K562 (cell line): ENCODE measurements around the gene NUP35. TPM values are rescaled to one million over a fixed set of nuclear protein-coding genes. Genes with fewer than 3 reads are reported as not detected.

Source experiments
- ATAC-seq: fragments of 200-7000 bp; cut with Tn5 transposase; 3 replicates; pipeline ENCODE4 v1.9.1; 2020; ENCODE audit warnings: moderate library complexity
- BruUV-seq: library from RNA; stranded (reverse); fragments of 400-500 nt; replicated peaks from 2 replicates; lab custom pipeline; 2021; lab: Mats Ljungman, UMichigan
- CTCF ChIA-PET: fragments of 300-600 bp; formaldehyde crosslinking; extraction: SDS; loops from one replicate; lab custom pipeline; 2021; ENCODE audit warnings: low intra/inter-chr PET ratio; lab: Yijun Ruan, JAX
- POLR2A ChIA-PET: fragments of 300-600, 350-650 bp; sonication (Branson Sonifier 250); formaldehyde crosslinking; extraction: SDS; loops from one replicate; lab custom pipeline; 2021; ENCODE audit warnings: antibody characterized with exemption, inconsistent platforms; lab: Yijun Ruan, JAX
- DNase-seq, 4 experiments: peaks; one replicate each; pipeline versions ENCODE4 v3.0.0 to v3.0.0-alpha.2; 2011 to 2018; ENCODE audit warnings: low spot score in 3 of 4, mixed read lengths in 3 of 4; ENCODE audit errors: extremely low read depth in 1 of 4
- FAIRE-seq: peaks from 2 replicates; lab custom pipeline; 2011; peaks lifted over from hg19 to GRCh38; lab: Jason Lieb, UNC
- H2AFZ ChIP-seq: 2 replicates; pipeline ENCODE4 v1.6.0; 2011; ENCODE audit warnings: low read depth, low read length, control low read depth, inconsistent platforms
- H3K27ac ChIP-seq: fragments of 200-600 bp; 3 replicates; pipeline ENCODE4 v1.8.0; 2011; ENCODE audit warnings: low read depth, mild to moderate bottlenecking, control low read depth, inconsistent platforms, low read length, moderate library complexity, mixed read lengths; ENCODE audit errors: extremely low read depth
- H3K27me3 ChIP-seq, 2 experiments: fragments of 300-600 bp in 1 of 2; 2 replicates in 1 of 2; 3 replicates in 1 of 2; pipeline versions ENCODE4 v1.6.0 to v1.8.0; 2011; ENCODE audit warnings: inconsistent platforms in 2 of 2, low read length in 2 of 2, mild to moderate bottlenecking in 1 of 2, mixed read lengths in 1 of 2, moderate library complexity in 1 of 2; ENCODE audit not compliant: control insufficient read depth in 2 of 2, insufficient read depth in 2 of 2
- H3K36me3 ChIP-seq: fragments of 300-600 bp; 3 replicates; pipeline ENCODE4 v1.8.0; 2011; ENCODE audit warnings: mild to moderate bottlenecking, low read length, inconsistent platforms; ENCODE audit not compliant: control insufficient read depth, insufficient read depth
- H3K4me1 ChIP-seq, 2 experiments: fragments of 200-600 bp in 1 of 2; replicated peaks in 1 of 2; 2 replicates in 1 of 2; 3 replicates in 1 of 2; pipeline versions ENCODE4 v1.5.1 to v1.8.0; 2011; ENCODE audit warnings: inconsistent platforms in 2 of 2, low read length in 2 of 2, mild to moderate bottlenecking in 1 of 2, mixed read lengths in 1 of 2, moderate library complexity in 1 of 2; ENCODE audit not compliant: control insufficient read depth in 2 of 2, insufficient read depth in 2 of 2
- H3K4me2 ChIP-seq: 2 replicates; pipeline ENCODE4 v1.6.1; 2011; ENCODE audit warnings: low read length, control low read depth, inconsistent platforms, mixed read lengths; ENCODE audit not compliant: insufficient read depth
- H3K4me3 ChIP-seq: fragments of 200-600 bp; sonication (generic), shearing (Covaris generic); 2 replicates; pipeline ENCODE4 v1.5.1; 2016; ENCODE audit warnings: control low read depth, inconsistent platforms
- H3K79me2 ChIP-seq: fragments of 200-600 bp; 3 replicates; pipeline ENCODE4 v1.8.0; 2011; ENCODE audit warnings: low read length, inconsistent platforms; ENCODE audit not compliant: control insufficient read depth, insufficient read depth
- H3K9ac ChIP-seq, 2 experiments: 2 replicates each; pipeline versions ENCODE4 v1.6.0 to v1.6.1; 2011; ENCODE audit warnings: low read depth in 2 of 2, low read length in 2 of 2, control low read depth in 1 of 2, inconsistent platforms in 1 of 2, mild to moderate bottlenecking in 1 of 2, mixed read lengths in 1 of 2; ENCODE audit not compliant: insufficient read depth in 1 of 2
- H3K9me1 ChIP-seq: one replicate; pipeline ENCODE4 v1.6.0; 2011; ENCODE audit warnings: inconsistent platforms, mild to moderate bottlenecking, low read length, moderate library complexity; ENCODE audit not compliant: control insufficient read depth, insufficient read depth
- H3K9me3 ChIP-seq: replicated peaks from 2 replicates; pipeline ENCODE4 v1.5.1; 2011; ENCODE audit warnings: low read depth, low read length, inconsistent platforms; ENCODE audit not compliant: control insufficient read depth, insufficient read depth
- H4K20me1 ChIP-seq: replicated peaks from 2 replicates; pipeline ENCODE4 v1.6.1; 2011; ENCODE audit warnings: low read length, inconsistent platforms, mixed read lengths; ENCODE audit not compliant: control insufficient read depth, insufficient read depth
- C11orf30 ChIP-seq: fragments of 450-650 bp; IDR thresholded peaks from 2 replicates; pipeline ENCODE4 v1.6.1; 2016; ENCODE audit warnings: low read depth, mild to moderate bottlenecking
- FIP1L1 ChIP-seq: fragments of 200-400 bp; formaldehyde crosslinking; IDR thresholded peaks from 2 replicates; pipeline ENCODE4 v1.6.1; 2018; ENCODE audit warnings: mild to moderate bottlenecking, low read depth, low read length; ENCODE audit not compliant: poor library complexity, severe bottlenecking
- HDAC2 ChIP-seq: fragments of 450-650 bp; IDR thresholded peaks from 2 replicates; pipeline ENCODE4 v1.6.1; 2016; ENCODE audit warnings: mild to moderate bottlenecking
- L3MBTL2 ChIP-seq: fragments of 450-650 bp; IDR thresholded peaks from 2 replicates; pipeline ENCODE4 v1.6.1; 2016; ENCODE audit warnings: mild to moderate bottlenecking, moderate library complexity
- MTF1 ChIP-seq: fragments of 250-450 bp; sonication (Bioruptor Pico); IDR thresholded peaks from 2 replicates; pipeline ENCODE4 v1.9.0; 2021; ENCODE audit warnings: moderate library complexity, mild to moderate bottlenecking, inconsistent platforms, borderline replicate concordance
- NFYB ChIP-seq: IDR thresholded peaks from 2 replicates; pipeline ENCODE4 v1.6.1; 2011; ENCODE audit warnings: mild to moderate bottlenecking, moderate library complexity; ENCODE audit not compliant: insufficient read length; ENCODE audit errors: extremely low read depth
- NR3C1 ChIP-seq: sonication (generic); formaldehyde crosslinking; IDR thresholded peaks from 2 replicates; pipeline ENCODE4 v1.8.1; 2022; ENCODE audit warnings: missing genetic modification reagents
- PBX2 ChIP-seq, 2 experiments: IDR thresholded peaks in 1 of 2; conservative IDR thresholded peaks in 1 of 2; 2 replicates each; pipeline ENCODE4 v1.6.1; 2016; ENCODE audit warnings: low read depth in 2 of 2, mild to moderate bottlenecking in 1 of 2, missing compliant biosample characterization in 1 of 2, missing genetic modification characterization in 1 of 2, moderate library complexity in 1 of 2
- POLR2H ChIP-seq: IDR thresholded peaks from 2 replicates; pipeline ENCODE4 v1.6.1; 2016; ENCODE audit warnings: missing genetic modification characterization, low read depth, mild to moderate bottlenecking, control low read depth, missing compliant biosample characterization, moderate library complexity
- POLR3G ChIP-seq: IDR thresholded peaks from 2 replicates; pipeline ENCODE4 v1.6.1; 2011; ENCODE audit not compliant: insufficient read length, insufficient replicate concordance; ENCODE audit errors: extremely low read depth
- PTRF ChIP-seq: fragments of 450-650 bp; IDR thresholded peaks from 2 replicates; pipeline ENCODE4 v1.6.1; 2016; ENCODE audit warnings: mild to moderate bottlenecking, missing genetic modification characterization, missing compliant biosample characterization
- SLC30A9 ChIP-seq: fragments of 250-450 bp; sonication (Bioruptor Pico); IDR thresholded peaks from 2 replicates; pipeline ENCODE4 v1.8.0; 2022; ENCODE audit warnings: mild to moderate bottlenecking, moderate library complexity
- ZNF184 ChIP-seq: sonication (generic); formaldehyde crosslinking; IDR thresholded peaks from 2 replicates; pipeline ENCODE4 v1.5.0; 2020; ENCODE audit warnings: missing genetic modification reagents
- ZNF445 ChIP-seq: fragments of 250-450 bp; sonication (Bioruptor Pico); IDR thresholded peaks from 2 replicates; pipeline ENCODE4 v1.4.0; 2020; ENCODE audit warnings: low read depth, mild to moderate bottlenecking, moderate library complexity
- WGBS: fragments of 100-300 bp; shearing (Covaris generic); methylation state at CpG from one replicate; pipeline ENCODE4 v1.1.6; 2016; ENCODE audit warnings: low coverage, mixed read lengths; ENCODE audit not compliant: insufficient coverage; ENCODE audit errors: missing lambda C conversion rate; 5-methylcytosine and 5-hydroxymethylcytosine counted together
- in situ Hi-C: fragments of 300-500 bp; cut with MboI; formaldehyde crosslinking; loops from 4 replicates; pipeline ENCODE4 v1.15.0; 2018; ENCODE audit warnings: inconsistent platforms, mixed read lengths
- intact Hi-C: fragments of 100-400 bp; cut with micrococcal nuclease; formaldehyde crosslinking; loops from 2 replicates; pipeline ENCODE4 v1.14.2; 2022
- polyA plus RNA-seq, 8 experiments: library from polyadenylated mRNA; depleted of rRNA in 4 of 8; stranded (reverse) in 5 of 8; unstranded in 3 of 8; fragments of >200 nt; fragmentation: Nextera tagmentation in 2 of 8; fragmentation: Illumina TruSeq in 1 of 8; extraction: Ambion mirVana in 2 of 8; extraction: Trizol in 1 of 8; gene quantifications; 2 replicates each; pipeline versions ENCODE4 v1.2.1 to v1.2.3, GENCODE V29; 2011 to 2014; ENCODE audit warnings: inconsistent platforms in 1 of 8, missing spikeins in 1 of 8
- total RNA-seq, 7 experiments: library from RNA; depleted of rRNA in 6 of 7; stranded (reverse); fragments of >200 nt in 6 of 7; fragmentation: Illumina TruSeq in 2 of 7; extraction: Trizol in 2 of 7; gene quantifications; 2 replicates each; pipeline versions ENCODE4 v1.2.1 to v1.2.3, GENCODE V29; 2011 to 2021; ENCODE audit warnings: low replicate concordance in 1 of 7

Gene NUP35
- total and polyA plus RNA-seq, 9 of the 15 experiments (the other 6 are each of a cell fraction or from before 2014, with no cell fraction given), result 24.5 to 78.2 (median 51.1) TPM

- H3K36me3 ChIP-seq, result peaks cover 35% of the 10 kb centered on the region
- TF ChIP-seq POLR2H (tag) (0 out of 2 replicates have a peak, but pooled peaks have one; percentile 14), SLC30A9 (CRISPR knock-in tag) (no peak)
- H3K4me1 ChIP-seq, result peaks cover 6 to 9% of the 10 kb centered on the region in 2 experiments; a peak in 2 of 5 replicates
- H3K27me3 ChIP-seq, result no peaks in the 10 kb centered on the region
- FAIRE-seq (no peak), ATAC-seq (no peak), DNase-seq (no peak)
- no peaks in the 10 kb centered on the region for H3K9me1 ChIP-seq
- WGBS, result 46% methylated on average over 2 of the region's 2 CpGs
- intact Hi-C loops (no loop called here), in situ Hi-C loops (no loop called here)
- CTCF ChIA-PET, result no interaction called here
- no peak overlapping the region for H2AFZ ChIP-seq
- no peaks in the 10 kb centered on the region; the same call in 1 of the 2 replicates for H4K20me1 ChIP-seq
- H3K9ac ChIP-seq, result peak overlapping the region in 1 of 2 experiments; percentile 88; a peak in 2 of 4 replicates
- POLR2A ChIA-PET, result interaction anchor here (1.1 to 4.3 kb wide), 4 partner anchors 11 to 33 kb away, joined by 3 to 31 read pairs (median 6); no protein-coding TSS in a partner anchor
- BruUV-seq, result no TSS peak
- peak overlapping the region; percentile 54; the same call in 1 of the 2 replicates for H3K4me3 ChIP-seq
- no peaks in the 10 kb centered on the region for H3K9me3 ChIP-seq
- peak overlapping the region; percentile 89; the same call in 1 of the 3 replicates for H3K27ac ChIP-seq
- peak overlapping the region; percentile 91 for H3K4me2 ChIP-seq
- peaks cover 75% of the 10 kb centered on the region for H3K79me2 ChIP-seq
These were observed 2.4 kb downstream of the NUP35 start for GRCh38 chr2:183126635-183127034.

- no peak overlapping the region for H3K4me3 ChIP-seq
- peaks cover 78% of the 10 kb centered on the region for H3K36me3 ChIP-seq
- DNase-seq, result no peak
- BruUV-seq, result no TSS peak
- no peaks in the 10 kb centered on the region; the same call in 1 of the 2 replicates for H4K20me1 ChIP-seq
- no peaks in the 10 kb centered on the region for H3K9me3 ChIP-seq
- no peak overlapping the region for H3K27ac ChIP-seq
- intact Hi-C loops, result no loop called here
- ChIA-PET CTCF (no interaction called here), POLR2A (no interaction called here)
- H3K9ac ChIP-seq, result no peak overlapping the region
- no peak overlapping the region for H3K4me2 ChIP-seq
- peaks cover 60% of the 10 kb centered on the region for H3K79me2 ChIP-seq
- WGBS, result 95% methylated on average over 2 of the region's 2 CpGs
- in situ Hi-C loops, result no loop called here
- no peak for FAIRE-seq
- H2AFZ ChIP-seq, result no peak overlapping the region
- no peak for ATAC-seq
- H3K9me1 ChIP-seq, result no peaks in the 10 kb centered on the region
- no peaks in the 10 kb centered on the region for H3K27me3 ChIP-seq
- H3K4me1 ChIP-seq, result no peaks in the 10 kb centered on the region
- no peak for TF ChIP-seq HDAC2
- TF ChIP-seq MTF1 (CRISPR knock-in tag), result no peak
- TF ChIP-seq ZNF445 (CRISPR knock-in tag), result no peak
- TF ChIP-seq PBX2 (CRISPR knock-in tag; IDR thresholded peaks at IDR 0.05; ENCODE audit: low read depth), result no peak
- no peak for TF ChIP-seq PBX2 (tag; conservative IDR thresholded peaks at IDR 0.05; ENCODE audit: low read depth)
- TF ChIP-seq NR3C1 (CRISPR knock-in tag), result no peak
- no peak for TF ChIP-seq POLR3G
- TF ChIP-seq ZNF184 (CRISPR knock-in tag), result no peak
- TF ChIP-seq FIP1L1, result no peak
- TF ChIP-seq NFYB, result no peak
- no peak for TF ChIP-seq PTRF (tag)
- TF ChIP-seq L3MBTL2, result no peak
- peak; percentile 58; the same call in 1 of the 2 replicates for TF ChIP-seq C11orf30
These were observed 9.8 kb downstream of the NUP35 start for GRCh38 chr2:183134016-183134415.
